CD4-positive, alpha-beta T cell treated with Interleukin-4 for 4 hours (primary cell): ENCODE measurements around the gene NFATC1.

Experiments used
- DNase-seq: peaks from one replicate; pipeline ENCODE4 v3.0.0-alpha.2; 2020

Gene NFATC1

DNA sequence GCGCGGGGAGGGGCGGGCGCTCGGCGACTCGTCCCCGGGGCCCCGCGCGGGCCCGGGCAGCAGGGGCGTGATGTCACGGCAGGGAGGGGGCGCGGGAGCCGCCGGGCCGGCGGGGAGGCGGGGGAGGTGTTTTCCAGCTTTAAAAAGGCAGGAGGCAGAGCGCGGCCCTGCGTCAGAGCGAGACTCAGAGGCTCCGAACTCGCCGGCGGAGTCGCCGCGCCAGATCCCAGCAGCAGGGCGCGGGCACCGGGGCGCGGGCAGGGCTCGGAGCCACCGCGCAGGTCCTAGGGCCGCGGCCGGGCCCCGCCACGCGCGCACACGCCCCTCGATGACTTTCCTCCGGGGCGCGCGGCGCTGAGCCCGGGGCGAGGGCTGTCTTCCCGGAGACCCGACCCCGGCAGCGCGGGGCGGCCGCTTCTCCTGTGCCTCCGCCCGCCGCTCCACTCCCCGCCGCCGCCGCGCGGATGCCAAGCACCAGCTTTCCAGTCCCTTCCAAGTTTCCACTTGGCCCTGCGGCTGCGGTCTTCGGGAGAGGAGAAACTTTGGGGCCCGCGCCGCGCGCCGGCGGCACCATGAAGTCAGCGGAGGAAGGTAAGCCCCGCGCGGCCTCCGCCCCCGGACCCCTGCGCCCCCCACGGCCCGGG, at the start of gene NFATC1:
Gene NFATC1, plus strand, starts transcription at position 170 of the 644 bp plus-strand sequence. Its CDS starts 295 bp downstream, at position 465.
- peak; percentile 76 for DNase-seq

DNA sequence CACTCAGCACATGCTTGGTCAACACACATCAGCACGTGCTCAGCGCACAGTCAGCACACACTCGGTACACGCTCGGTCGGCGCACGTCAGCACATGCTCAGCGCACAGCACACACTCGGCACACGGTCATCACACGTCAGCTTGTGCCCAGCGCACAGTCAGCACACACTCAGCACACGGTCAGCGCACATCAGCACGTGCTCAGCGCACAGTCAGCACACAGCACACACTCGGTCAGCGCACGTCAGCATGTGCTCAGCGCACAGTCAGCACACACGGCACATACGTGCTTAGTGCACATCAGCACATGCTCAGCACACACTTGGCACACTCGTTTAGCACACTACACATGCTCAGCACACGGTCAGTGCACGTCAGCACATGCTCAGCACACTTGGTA, 49.7 kb upstream of the NFATC1 start:
- DNase-seq, result no peak

DNA sequence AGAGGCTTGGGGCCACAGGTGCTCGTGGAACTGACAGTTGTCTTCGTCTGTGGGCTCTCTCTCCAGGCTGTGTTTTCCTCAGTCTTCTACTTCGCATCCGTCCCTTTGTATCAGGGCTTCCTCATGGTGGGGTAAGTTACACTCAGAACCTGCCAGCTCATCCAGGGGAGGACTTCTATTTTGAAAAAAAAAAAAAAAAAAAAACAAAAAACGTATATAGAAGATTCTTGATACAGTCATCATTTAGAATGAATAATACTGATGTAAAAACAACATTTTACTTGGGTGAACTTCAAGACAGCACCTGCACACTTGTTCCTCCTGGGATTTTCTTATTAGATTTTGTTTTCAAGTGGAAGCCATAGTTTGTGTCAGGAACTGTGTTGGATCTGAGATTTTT, 47.7 kb upstream of the NFATC1 start:
- DNase-seq, result no peak

DNA sequence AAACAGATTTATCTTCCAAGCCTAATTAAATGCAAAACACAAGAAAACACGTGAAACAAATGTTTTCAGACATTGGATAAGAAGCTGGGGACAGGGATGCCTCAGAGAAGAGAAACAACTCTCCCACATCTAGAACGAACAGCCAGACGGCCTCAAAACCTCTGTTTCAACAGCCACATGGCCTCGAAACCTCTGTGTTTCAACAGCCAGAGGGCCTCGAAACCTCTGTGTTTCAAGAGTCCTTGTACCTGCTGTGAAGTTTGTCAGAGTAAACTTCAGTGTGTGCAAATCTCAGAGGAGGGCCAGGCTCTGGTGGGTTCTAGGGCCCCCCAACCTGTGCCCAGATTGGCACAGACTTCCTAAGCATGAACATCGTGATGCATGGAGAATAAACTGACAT, 43.3 kb upstream of the NFATC1 start:
- DNase-seq, result no peak

DNA sequence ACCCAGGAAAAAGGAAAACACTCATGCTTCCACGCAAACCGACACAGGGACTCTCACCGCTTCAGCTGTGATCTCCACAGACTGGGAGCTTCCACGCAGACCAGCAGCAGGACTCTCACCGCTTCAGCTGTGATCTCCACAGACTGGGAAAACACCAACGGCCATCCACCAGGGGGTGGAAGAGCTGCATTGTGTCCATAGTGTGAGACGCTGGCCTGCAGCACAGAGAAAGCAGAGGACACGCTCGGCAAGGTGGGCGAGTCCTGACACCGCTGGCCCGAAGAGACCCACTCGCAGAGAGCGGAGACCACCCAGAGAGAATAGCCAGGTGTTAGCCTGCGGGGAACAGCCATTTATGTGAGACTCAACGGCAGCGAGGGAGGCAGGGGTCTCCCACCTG, 42.5 kb upstream of the NFATC1 start:
- DNase-seq, result no peak

DNA sequence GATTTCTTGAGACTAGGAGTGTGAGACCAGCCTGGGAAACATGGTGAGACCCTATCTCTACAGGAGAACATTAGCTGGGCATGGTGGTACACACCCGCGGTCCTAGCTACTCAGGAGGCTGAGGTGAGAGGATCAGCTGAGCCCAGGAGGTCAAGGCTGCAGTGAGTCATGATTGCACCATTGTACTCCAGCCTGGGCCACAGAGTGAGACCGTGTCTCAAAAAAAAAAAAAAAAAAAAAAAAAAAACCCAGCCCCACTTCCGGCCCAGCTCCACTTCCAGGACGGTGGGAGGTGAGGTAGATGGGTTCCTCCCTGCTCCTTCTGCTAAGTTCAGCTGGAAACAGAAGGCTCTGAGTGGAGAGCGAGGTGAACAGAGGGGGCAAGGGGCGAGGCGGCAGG, 41.4 kb upstream of the NFATC1 start:
- no peak for DNase-seq

DNA sequence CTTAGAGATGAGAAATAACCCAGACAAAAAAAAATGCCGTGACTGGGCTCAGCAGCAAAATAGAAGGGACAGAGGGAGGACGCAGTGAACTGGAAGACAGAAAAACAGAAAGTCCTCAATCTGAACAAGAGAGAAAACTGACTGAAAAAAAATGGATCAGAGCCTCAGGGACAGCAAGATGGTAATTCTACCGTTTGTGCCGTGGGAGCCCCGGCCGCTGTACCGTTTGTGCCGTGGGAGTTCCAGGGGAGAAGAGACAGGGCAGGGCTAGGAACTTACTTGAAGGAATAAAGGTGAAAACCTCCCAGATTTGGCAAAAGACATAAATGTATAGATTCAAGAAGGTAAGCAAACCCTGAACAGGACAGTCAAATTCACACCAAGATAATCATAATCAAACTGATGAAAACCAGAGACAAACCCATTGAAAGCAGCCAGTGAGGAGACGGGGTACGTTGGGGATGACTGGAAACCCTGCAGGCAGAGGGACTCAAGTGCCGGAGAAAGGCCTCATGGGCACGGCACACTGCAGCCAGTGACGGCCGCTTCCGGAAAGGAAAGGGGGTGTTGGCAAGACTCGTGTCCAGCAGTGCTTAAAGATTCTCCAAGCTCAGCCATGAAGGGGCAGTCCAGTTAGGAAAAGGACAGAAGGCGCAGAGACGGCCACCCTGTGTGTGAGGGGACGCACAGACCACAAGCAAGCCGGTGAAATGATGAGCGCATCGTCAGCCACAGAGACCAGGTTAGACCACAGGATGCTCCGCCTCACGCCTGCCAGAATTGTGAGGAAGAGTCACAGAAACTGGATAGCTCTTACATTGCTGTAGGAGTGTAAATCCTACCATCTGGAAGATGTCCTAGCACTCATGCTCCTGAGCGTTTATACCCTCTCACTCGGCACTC, 40.0 kb upstream of the NFATC1 start:
- no peak for DNase-seq

DNA sequence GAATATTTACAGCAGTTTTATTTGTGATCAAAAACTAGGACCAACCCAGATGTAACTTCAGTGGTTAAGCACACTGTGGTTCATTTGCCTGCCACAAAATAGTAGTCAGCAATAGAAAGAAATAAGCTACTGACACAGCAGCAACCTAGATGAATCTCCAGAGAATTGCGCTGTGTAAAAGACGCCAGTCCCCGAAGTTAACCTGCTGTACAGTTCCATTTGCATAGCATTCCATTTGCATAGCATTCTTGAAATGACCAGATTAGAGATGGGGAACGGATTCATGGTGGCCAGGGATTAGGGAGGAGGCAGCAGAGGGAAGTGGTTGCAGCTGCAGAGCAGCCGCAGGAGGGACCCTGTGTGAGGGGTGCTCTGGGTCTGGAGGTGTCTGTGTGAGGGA, 39.3 kb upstream of the NFATC1 start:
- DNase-seq, result no peak

DNA sequence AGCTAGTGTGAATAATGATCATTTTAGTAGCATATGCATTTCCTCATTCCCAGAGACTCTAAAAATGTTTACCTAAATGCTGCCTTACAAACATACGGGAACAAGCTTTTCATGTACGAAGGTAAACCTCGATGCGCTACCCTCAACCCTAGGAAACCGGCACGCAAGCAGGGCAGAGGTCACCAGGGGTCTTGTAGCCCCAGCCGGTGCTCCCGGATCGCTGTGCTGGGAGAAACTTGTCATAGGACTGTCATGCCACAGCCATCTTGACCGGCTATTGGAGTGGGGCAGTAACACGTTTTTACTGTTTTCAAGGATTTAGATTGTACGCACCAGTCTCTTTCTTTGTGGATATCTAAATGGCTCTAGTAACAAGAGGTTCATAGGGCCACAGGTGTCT, 34.8 kb upstream of the NFATC1 start:
- no peak for DNase-seq

DNA sequence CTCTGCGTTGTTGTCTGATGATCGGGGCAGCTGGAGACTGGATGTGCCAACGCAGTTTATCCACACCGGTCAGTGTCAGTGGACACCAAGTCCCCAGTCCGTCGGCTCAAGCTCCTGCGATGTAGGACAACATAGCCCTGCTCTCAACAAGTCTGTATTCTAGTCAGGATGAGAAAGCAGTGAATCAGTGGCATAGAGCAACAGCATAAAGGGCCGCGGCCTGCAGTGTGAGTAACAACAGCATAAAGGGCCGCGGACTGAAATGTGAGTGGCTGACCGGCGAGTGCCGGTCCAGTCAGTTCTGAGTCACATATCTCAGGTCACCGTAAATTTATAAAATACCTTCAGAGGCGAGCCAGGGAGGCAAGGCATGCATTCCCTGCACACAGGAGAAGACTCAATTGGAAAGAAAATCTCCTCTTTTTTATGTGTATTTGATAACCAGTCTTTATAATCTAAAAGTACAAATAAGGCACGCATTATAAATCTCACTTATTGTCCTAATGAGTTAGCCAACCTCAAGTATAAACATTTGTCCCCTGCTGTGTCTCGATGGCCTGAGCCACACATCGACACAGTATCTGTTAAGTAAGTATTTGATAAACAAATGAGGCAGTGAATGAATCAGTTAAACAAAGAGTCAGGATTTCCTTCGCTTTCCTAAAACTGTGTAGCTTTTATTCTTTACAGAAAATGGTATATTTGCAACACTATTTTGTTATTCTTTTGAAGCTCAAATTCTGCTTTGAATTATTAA, 33.8 kb upstream of the NFATC1 start:
- DNase-seq, result no peak

DNA sequence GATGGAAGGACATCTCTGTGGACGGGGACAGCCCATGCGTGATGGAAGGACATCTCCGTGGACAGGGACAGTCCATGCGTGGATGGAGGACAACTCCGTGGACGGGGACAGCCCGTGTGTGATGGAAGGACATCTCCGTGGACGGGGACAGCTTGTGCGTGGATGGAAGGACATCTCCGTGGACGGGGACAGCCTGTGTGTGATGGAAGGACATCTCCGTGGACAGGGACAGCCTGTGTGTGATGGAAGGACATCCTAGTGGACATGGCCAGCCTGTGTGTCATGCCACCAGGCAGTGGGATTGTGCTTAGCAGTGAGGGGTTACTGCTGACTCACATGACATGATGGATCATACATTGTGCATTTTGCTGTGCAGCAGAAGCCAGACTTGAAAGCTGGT, 30.0 kb upstream of the NFATC1 start:
- DNase-seq, result no peak

DNA sequence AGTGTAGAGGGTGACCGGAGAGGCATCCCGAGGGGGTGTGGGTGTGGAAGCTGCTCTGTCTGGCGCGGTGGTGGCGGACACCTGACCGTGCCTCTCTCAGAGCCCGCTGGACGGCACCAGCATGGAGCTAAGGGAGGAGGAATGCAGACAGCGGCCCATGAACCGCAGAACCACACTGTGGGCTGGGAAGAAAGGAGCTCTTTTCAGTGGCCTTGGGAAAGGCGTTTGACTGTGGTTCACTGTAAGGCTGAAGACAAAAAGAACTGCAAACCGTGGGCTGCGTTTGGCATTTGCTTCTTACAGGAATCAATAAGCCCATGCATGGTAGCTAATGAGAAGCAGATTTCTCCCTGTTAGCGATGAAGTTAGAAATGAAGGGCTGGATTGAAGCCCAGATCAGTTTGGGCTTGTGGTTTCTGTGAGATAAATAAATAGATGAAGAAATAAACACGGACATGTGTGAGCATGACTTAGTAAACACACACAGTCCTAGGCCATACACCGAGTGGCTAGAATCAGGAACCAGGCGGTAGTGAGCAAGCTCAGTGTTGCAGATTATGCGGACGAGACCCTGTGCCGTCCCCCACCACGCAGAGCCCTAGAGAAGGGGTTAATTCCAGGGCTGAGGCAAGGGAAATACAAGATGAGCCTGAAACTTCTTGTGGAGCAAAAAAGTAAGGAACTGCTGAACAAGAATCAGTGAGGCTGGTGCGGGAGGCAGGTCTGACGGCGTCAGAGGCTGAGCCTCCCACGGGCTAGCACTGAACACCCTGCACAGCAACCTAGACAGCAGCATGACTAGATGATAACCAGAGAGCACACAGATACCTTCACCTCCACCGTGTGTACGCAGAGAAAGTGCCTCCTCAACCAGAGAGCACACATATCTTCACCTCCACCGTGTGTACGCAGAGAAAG, 29.3 kb upstream of the NFATC1 start:
- no peak for DNase-seq

DNA sequence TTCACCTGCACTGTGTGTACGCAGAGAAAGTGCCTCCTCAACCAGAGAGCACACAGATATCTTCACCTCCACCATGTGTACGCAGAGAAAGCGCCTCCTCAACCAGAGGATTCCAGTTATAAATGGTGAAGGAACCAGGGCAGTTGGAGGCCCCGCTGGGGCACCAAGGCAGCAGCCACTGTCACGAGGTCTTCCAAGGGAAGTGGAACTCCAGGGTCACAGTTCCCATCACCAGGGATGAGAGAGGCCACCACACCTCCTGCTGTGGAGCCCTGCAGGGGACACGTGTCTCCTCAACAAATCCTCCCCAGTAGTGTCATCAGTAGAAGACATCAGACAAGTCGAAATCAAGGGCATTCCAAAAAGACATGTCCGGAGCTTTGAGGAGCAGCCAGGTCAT, 28.2 kb upstream of the NFATC1 start:
- no peak for DNase-seq

DNA sequence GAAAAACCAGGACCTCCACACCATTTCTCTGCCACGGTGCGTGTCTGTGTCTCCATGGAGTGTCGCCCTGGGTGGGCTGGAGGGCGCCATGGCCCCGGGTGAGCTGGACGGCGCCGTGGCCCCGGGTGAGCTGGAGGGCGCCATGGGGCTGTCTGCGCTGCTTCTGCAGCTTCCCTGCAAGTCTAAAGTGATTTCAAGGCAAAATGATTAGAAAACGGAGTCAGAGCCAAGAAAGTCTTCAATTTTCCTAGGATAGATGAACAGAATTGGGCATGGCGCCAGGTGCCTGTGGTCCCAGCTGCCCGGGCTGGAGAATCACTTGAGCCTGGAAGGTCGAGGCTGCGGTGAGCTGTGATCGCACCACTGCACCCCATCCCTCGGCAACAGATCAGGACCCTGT, 27.7 kb upstream of the NFATC1 start:
- DNase-seq, result no peak

DNA sequence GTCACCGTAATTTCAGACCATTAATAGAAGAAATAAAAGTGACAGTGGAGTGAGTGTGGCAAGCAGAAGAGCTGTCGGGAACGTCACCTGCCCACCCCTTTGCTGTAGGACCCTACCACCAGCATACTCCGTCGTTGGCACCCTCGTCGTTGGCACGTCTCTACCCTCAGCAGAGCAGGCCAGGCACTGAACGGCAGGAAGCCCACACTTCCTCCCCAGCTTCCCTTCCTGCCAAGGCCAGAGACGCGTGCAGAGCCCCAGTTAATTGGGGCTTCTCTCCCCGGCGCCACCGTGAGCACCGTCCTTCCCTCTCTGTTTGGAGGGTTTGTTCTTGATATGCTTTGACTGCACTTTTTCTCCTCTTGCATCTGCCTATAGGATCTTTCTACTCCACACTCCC, 27.0 kb upstream of the NFATC1 start:
- no peak for DNase-seq

DNA sequence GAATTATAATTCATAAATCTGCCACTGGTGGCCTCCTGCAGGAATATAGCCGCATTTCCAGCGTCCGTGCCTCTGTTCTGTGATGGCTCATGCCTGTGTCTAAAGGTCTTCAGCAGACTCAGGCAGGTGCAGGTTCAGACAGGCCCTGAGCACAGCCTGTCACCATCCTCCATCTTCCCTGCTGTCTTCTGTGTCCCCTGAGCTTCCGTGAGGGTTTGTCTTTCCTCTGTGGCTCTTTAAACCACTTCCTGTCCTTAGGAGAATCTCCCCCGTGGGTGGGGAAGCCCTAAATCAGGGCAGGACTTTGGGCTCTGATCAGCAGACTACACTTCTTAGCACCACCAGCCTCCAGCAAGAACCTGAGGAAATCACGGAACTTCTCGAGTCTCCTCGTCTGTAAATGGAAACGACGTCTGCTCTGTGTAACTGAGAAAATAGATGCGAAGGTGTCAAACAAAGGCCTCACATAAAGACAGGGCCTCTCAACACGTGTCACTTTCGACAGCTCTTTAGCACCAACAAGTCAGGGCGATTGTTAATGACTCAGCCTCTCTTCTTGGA, 24.1 kb upstream of the NFATC1 start:
- DNase-seq, result no peak

DNA sequence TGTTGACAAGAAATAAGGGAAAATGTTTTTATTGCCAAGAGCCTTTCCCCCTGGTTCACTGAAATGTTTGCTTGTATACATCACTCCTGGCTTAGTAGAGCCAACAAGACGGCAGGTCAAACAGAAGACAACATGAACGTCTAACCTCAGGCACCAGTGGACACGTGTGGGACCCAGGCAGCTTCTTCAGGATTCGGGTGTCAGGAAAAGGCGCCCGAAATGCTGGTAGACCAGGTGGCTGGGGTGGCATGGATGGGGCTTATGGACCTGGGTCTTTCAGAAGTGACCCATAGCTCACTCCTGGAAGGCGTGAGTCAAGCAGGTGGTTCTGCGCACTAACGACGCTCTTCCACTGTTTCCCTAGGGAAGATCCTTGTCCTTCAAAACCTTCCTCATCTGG, 23.3 kb upstream of the NFATC1 start:
- DNase-seq, result no peak

DNA sequence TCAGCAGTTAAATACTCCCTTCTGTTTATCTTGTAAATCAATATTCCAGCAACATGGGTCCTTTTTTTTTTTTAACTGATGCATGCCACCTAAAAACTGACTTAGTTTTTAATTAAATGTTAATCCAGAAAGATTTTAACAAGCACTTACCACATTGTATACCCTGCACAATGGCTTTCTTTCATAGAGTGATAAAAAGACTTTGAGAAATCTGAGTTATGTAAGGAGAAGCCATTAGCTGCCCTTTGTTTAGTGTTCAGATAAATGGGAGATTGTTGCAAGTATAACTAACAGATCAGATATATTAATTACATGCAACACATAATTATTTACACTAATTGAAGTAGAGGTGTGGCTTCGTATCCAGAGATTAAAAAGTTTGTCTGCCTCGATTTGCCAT, 22.7 kb upstream of the NFATC1 start:
- no peak for DNase-seq

DNA sequence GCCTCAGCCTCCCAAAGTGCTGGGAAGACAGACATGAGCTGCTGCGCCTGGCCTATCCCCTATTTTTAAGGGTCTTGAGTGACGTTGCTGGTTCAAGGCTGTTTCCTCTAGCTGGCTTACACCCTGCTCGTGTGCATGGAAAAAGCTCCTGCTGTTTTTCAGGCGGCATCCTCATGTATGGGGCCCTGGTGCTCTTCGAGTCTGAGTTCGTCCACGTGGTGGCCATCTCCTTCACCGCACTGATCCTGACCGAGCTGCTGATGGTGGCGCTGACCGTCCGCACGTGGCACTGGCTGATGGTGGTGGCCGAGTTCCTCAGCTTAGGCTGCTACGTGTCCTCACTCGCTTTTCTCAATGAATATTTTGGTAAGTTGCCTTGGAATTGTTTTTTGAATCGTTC, 22.0 kb upstream of the NFATC1 start:
- DNase-seq, result no peak

DNA sequence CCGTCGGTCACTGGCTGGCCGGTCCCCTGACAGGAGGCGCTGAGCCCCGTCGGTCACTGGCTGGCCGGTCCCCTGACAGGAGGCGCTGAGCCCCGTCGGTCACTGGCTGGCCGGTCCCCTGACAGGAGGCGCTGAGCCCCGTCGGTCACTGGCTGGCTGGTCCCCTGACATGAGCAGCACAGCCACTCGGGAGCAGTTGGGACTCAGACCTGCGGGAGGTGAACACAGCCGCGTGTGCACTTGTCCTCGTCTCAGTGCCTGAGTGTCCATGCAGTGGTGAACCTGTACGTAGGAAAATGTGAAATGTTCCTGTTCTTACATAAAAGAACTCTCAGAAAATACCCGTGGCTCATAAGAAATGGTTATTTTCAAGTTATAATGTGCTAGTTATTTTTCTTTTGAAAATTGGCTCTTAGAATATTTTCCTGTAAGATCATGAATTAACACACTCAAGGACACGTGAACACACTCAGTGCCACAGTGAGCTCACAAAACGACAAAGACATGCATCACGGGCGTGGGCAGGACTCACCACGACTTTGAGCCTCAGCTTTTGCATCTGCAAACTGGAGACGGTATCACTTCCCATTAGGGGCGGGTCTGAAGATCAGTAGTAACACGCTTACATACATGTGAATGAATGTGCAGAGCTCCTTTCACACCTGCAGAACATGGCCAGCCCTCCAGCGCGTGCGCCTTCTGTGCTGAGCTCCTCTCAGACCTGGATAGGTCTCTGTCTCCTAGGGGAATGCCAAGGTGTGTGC, 21.1 kb upstream of the NFATC1 start:
- no peak for DNase-seq

DNA sequence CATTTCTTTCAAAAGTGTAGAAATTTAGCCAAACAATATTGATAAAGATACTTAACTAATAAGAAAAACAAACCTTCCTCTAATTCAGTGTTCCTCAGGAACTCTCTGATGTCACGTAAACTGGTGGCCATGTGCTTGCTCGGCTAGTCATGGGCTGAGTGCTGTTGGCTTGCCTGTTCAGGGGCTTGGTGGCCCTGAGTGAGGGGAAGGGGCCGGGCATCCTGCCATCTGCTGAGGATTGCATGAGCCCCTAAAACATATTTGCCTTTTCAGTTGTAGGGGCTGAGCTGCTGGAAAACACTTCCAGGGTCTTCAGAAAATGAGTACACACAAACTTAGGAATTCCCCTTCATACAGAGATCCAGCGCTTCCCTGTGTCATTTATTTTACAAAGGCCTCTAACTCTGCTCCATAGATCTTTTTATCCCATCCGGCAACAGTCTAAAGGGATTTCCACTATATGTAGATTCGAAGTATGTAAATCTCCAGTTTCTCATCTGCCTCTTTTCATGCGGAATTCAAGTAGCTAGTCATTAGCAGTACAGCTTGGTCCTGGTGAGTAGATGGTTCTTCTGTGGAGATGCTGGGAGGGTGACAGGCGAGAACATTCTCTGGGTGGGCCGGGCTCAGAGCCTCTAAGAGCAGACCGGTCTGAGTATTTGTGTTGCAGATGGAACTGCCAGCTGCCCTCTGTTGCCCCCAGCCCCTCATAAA, 20.1 kb upstream of the NFATC1 start:
- DNase-seq, result no peak
